ENCODE measurements around the gene ABTB2. TPM values are rescaled to one million over a fixed set of nuclear protein-coding genes. Genes with fewer than 3 reads are reported as not detected.

Gene ABTB2
- total RNA-seq, 1 donor from 2014 or later, result 6.1 TPM

GRCh38 chr11:34154059-34154875 is 203.5 kb downstream of the ABTB2 start:
- DNase-seq (ENCODE audit: low spot score), result no peak

- DNase-seq (ENCODE audit: low spot score), result no peak
These were observed 205.6 kb downstream of the ABTB2 start for GRCh38 chr11:34151916-34152845.

GRCh38 chr11:34151166-34151565 is 206.6 kb downstream of the ABTB2 start:
- no peak for DNase-seq (ENCODE audit: low spot score)

GRCh38 chr11:34150494-34151151 is 207.2 kb downstream of the ABTB2 start:
- DNase-seq (ENCODE audit: low spot score), result no peak

GRCh38 chr11:34149786-34150185 is 208.0 kb downstream of the ABTB2 start:
- DNase-seq (ENCODE audit: low spot score), result no peak

DNA sequence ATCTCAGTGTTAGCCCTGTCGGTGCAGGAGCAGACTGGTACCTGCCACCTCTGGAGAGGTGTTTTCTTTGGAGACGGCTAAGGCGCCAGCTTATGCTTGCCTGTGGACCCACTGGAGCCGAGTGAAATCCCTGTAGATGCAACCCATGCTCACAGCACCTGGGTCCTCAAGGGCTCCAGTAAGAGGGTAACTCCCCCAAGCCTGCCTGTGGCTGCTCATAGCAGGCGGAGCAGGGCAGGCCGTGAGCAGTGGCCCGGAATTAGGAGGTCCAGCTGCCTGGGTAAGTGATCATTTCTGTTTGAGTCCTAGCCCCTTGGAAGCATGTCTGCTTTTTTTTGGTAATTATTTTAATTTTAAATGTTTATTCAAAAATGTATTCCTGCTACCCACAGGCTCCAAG is 208.5 kb downstream of the ABTB2 start:
- DNase-seq (ENCODE audit: low spot score), result no peak

DNA sequence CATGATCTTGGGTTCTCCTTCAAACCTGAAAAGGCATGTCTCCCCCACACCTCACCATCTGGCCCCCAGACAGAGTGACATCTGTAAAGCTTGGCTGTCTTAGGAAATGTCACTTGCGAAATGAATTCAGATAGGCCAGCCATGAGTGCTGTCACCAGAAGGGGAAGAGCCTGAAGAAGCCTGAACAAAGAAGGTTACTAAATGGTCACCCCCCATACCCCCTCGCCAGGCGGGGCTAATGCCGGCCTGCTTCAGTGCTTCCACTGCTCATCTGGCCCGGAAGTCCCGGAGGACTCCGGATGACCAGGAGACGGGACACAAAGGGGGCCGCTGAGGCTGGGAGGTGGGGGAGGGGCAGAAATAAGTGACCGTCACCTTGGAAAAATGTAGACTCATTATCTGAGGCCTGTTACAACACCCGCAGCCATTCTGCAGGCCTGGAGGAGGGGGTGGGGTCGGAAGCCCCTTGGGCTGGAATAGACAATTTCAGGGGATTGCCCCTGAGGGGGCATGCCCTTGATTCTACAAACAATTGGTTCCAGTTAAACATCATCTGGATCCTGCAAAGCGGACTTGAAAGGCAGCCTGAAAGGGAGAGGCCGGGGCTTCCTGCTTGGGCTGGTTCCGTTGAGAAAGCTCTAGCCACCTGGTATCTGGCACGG is 209.2 kb downstream of the ABTB2 start:
- no peak for DNase-seq (ENCODE audit: low spot score)

- no peak for DNase-seq (ENCODE audit: low spot score)
These were observed 210.2 kb downstream of the ABTB2 start for GRCh38 chr11:34147581-34147980.

- DNase-seq (ENCODE audit: low spot score), result no peak
These were observed 210.9 kb downstream of the ABTB2 start for GRCh38 chr11:34146866-34147265.

DNA sequence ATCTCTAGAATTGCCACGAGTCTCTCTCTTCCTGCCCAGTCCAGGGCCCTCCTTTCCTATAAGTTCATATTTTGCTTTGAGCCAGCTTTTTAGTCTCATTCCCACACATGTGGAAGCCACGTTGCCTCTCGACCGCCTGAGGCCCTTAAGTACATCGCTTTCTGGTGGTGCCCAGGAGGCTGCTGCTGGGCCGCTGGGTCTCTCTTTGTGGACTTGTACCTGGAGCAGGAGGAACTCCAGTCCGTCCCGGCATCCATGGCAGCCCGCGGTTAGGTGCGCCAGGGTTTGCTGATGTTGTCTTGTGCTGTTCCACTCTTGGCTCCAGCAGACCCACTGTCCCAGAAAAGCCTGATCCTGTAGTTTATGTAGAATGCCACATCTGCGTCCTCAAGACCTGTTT is 211.4 kb downstream of the ABTB2 start:
- no peak for DNase-seq (ENCODE audit: low spot score)

- DNase-seq (ENCODE audit: low spot score), result no peak
These were observed 211.9 kb downstream of the ABTB2 start for GRCh38 chr11:34145847-34146381.

DNA sequence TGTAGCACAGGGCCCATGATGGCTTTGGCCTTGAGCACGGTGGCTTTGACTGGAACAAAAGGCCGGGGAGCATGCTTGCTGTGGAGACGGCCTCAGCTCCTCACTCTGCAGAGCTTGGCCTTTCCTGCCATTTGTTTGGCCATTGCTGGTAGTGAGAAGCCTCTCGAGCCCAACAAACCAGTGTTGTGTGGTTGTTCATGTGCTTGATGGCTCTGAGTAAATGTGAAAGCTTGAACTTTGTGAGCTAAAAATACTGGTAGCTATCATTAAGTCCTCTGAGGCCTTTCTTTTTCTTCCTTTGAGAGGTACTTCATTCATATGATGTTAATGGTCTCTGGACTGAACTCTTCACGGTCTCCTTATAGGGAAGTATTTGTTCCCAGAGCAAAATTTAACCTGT is 212.7 kb downstream of the ABTB2 start:
- no peak for DNase-seq (ENCODE audit: low spot score)

DNA sequence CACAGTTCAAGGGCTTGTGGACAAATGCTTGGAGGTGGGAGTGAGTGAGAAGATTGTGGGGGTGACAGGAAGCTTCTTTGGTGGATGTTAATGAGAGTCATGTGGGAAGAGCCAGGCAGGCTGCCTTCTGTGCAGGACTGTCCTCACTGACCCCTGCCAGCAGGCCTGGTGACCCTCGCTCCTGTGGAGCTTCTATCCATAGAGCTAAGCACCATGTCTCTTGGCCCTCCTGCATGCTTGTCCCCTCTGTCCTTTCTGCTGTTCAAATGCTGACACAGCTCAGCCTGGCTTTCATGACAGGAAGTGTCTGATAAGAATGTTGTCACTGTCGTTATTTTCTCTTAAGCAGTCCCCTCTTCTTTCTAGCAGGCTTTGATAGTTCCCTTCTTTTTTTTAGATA is 214.8 kb downstream of the ABTB2 start:
- DNase-seq (ENCODE audit: low spot score), result no peak

DNA sequence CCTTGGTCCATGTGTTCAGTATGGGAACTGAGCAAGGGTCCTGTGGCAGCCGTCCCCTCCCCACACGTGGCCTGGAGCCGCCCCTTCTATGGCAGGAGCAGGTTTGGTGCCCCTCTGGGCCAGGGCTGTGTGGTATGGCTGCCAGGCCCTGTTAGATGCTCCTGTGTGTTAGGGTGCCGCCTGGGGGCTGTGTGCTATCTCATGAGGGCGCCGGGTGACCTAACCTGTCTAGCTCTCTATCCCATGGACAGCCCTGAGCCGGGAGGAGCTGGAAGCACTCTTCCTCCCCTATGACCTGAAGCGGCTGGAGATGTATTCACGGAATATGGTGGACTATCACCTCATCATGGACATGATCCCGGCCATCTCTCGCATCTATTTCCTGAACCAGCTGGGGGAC is 217.7 kb downstream of the ABTB2 start:
- no peak for DNase-seq (ENCODE audit: low spot score)

GRCh38 chr11:34139346-34139745 is 218.5 kb downstream of the ABTB2 start:
- no peak for DNase-seq (ENCODE audit: low spot score)

- DNase-seq (ENCODE audit: low spot score), result no peak
These were observed 221.4 kb downstream of the ABTB2 start for GRCh38 chr11:34136420-34136819.

GRCh38 chr11:34135439-34135838 is 222.4 kb downstream of the ABTB2 start:
- no peak for DNase-seq (ENCODE audit: low spot score)

DNA sequence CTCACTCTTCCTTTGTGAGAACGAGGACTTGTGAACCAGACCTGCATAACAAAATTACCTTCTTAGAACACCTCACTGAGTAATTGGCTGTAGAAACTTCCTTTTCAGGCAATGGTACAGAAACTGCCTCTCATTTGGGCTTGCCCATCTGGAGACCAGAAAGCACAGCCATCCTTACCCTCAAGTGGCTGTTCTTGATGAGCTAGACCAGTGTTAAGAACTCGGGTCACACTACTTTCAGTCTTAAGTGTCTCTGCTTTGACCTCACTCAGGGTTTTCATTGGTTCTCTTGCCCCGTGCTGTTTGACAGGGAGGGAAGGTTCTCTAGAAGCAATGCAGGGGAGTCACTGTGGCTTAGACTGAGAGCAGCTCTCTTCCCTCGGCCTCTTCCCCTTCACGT is 223.0 kb downstream of the ABTB2 start:
- DNase-seq (ENCODE audit: low spot score), result no peak

GRCh38 chr11:34132261-34132965 is 225.4 kb downstream of the ABTB2 start:
- DNase-seq (ENCODE audit: low spot score), result no peak

- DNase-seq (ENCODE audit: low spot score), result no peak
These were observed 229.0 kb downstream of the ABTB2 start for GRCh38 chr11:34128824-34129223.

Data from mesenteric fat pad (tissue), 1 donor.